GM19455 (cell line): Measurements from ENCODE around the gene ABCB4.
A peak's percentile ranks its signal among the peaks of the same experiment; 100 is the strongest.
"Not testable (repeated sequence)": the region's sequence is repeated elsewhere in the genome, so short reads cannot be mapped to it uniquely, and the experiment has no call there.

Source experiments
- ATAC-seq: cut with Tn5 transposase; IDR thresholded peaks from one replicate; pipeline ENCODE4 v1.9.1; 2021; ENCODE audit not compliant: unreplicated experiment

ABCB4 gene

DNA sequence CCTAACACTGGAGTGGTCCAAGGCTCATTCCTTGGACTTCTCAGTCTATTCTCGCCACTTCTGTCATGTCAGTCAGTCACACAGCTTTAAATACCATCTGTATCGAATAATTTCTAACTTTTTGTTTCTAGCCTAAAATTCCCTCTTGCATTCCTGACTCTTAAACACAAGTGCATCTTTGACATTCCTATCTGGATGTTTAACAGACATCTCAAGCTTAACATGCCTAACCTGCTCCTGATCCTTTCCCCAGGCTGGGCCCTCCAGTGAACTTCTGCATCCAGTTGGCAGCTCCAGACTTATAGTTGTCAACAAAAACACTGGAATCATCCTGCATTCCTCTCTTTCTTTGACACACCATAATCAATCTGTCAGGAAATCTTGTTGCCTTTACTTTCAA is 4.5 kb upstream of the ABCB4 start:
- ATAC-seq, result no peak

GRCh38 chr7:87476179-87476557 is 688 bp upstream of the ABCB4 start:
- ATAC-seq, result no peak

DNA sequence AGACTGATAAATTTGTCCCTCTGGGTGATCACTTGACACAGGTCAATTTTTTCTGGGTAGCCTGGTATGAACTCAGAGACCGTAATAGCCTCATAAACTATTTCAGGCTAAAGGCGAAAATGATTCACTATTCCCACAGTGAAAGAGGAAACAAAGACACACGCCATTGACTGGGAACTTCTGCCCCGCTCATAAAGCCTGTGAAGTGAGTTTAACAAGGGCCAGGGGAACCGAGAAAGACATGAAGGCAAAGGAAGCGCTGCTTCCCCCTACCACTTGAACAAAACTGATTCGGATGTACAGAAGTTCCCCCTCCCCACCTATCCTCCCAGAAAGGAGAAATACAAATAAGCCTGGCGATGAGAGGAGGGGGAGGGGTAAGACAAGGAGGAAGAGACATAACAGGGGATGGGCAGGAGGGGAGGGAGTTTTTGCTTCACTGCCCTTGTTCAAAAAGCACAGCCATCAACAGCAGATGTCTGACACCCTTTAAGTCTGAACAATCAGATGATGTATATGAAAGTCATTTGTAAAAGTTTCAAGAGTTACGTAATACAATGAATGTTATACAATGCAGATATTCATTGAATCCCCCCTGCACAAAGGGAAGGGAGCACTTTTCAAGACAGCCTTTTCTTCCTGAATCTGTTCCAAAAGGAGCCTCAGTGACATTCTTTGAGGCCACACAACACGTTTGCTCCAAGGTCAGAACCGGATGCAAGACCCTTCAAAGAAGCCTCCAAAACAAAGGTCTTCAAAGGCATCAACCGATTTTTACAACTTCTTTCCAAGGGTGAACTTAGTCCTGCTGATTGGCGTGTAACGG is 734 bp downstream of the ABCB4 start:
- ATAC-seq, result peak; percentile 62

DNA sequence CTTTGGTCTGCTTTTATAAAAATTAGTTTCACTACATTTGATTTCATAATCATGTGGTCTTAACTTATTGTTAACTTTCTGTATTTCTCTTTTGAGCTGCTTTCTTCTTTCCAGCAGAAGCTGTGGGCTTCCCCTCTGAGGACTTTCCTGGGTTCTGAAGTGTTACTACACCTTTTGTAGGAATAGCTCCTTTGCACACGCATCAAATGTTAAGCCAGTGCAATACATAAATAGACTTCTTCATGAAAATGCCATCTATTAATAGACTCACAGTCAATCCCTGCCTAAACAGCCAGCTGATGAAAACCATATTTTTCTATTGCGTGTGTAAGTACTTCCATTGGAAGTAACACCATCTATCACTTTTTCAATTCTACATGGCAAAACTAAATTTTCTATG is 1.5 kb downstream of the ABCB4 start:
- ATAC-seq, result no peak

DNA sequence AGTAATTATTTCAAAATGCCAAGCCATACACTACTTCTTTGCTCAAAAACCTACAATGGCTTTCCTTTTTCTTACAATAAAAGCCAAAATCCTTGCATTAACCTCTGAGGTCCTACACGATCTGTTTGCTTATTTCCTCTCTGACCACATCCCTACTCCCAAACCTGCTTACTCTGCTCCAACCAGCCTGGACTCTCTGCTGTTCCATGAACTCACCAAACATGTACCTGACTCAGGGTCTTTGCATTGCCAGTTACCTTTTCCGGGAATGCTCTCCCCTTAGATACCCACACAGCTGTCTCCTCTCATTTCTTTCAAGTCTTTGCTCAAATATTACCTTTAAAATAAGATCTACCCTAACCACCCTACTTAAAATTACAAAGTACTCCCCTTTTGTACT is 2.3 kb downstream of the ABCB4 start:
- no peak for ATAC-seq

DNA sequence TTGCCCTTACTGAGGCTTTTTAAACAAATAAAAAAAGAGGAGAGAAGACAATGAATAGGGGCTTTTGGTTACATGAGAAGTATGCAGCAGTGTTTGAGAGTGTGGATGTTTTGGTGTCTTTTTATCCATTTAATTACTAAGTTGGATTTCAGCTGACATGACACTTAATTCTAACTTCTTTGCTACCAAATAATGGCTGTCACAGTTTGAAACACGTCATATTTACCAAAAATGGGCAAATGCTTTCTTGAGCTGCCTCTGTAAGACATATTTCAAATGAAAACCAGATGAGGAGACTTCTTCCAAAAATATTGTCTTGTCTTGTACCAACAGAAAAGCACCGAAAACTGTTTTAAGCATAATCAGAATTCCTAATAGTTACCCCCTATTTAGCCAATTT is 4.0 kb downstream of the ABCB4 start:
- no peak for ATAC-seq

DNA sequence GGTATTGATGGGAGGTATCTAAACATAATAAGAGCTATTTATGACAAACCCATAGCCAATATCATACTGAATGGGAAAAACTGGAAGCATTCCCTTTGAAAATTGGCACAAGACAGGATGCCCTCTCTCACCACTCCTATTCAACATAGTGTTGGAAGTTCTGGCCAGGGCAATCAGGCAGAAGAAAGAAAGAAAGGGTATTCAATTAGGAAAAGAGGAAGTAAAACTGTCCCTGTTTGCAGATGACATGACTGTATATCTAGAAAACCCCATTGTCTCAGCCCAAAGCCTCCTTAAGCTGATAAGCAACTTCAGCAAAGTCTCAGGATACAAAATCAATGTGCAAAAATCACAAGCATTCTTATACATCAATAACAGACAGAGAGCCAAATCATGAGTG is 6.3 kb downstream of the ABCB4 start:
- not testable (repeated sequence) for ATAC-seq

GRCh38 chr7:87465534-87465880 is 10.0 kb downstream of the ABCB4 start:
- ATAC-seq, result not testable (repeated sequence)

- not testable (repeated sequence) for ATAC-seq
Observed at GRCh38 chr7:87464830-87465533, 10.5 kb downstream of the ABCB4 start.

DNA sequence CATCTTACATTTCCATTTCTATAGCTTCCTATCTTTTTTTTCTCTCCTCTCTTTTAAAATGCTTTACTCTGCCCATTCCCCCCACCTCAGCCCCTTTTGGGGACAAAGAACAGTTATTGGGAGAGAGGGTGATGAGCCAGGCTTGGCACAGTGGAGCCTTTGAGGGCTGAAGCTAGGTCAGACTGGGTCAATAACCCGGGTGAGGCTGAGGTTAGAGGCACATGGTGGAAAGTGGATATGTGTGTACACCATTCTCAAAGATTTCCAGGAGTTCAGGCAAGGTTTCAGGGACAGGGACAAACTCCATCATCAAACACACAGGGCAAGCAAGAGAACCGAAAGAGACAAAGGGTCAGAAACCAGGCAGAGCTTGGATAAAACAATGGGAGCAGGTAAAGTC is 11.5 kb downstream of the ABCB4 start:
- ATAC-seq, result no peak

DNA sequence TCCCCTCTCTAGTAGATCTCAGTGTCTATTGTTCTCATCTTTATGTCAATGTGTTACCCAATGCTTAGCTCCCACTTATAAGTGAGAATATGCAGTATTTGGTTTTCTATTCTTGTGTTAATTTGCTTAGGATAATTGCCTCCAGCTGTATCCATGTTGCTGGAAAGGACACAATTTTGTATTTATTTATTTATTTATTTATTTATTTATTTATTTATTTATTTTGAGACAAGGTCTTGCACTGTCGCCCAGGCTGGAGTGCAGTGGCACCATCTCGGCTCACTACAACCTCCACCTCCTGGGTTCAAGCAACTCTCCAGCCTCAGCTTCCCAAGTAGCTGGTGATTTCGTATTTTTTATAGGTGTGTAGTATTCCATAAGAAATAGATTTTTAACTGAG is 15.0 kb downstream of the ABCB4 start:
- not testable (repeated sequence) for ATAC-seq

- ATAC-seq, result no peak
Observed at GRCh38 chr7:87459941-87460340, 15.5 kb downstream of the ABCB4 start.

- no peak for ATAC-seq
Observed at GRCh38 chr7:87458148-87458547, 17.3 kb downstream of the ABCB4 start.

- ATAC-seq, result no peak
Observed at GRCh38 chr7:87456247-87456646, 19.2 kb downstream of the ABCB4 start.

- no peak for ATAC-seq
Observed at GRCh38 chr7:87452279-87452678, 23.2 kb downstream of the ABCB4 start.

DNA sequence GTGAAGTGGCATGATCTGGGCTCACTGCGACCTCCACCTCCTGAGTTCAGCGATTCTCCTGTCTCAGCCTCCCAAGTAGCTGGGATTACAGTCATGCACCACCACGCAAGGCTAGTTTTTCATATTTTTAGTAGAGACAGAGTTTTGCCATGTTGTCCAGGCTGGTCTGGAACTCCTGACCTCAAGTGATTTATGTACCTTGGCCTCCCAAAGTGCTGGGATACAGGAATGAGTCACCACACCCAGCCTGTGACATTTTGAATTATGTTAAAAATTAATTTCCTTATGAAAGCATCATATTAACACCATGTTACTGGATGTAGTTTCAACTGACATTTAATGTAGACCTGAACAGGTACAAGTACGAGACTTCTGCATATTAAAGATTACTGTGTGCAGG is 24.3 kb downstream of the ABCB4 start:
- ATAC-seq, result no peak

GRCh38 chr7:87450706-87451105 is 24.8 kb downstream of the ABCB4 start:
- no peak for ATAC-seq

DNA sequence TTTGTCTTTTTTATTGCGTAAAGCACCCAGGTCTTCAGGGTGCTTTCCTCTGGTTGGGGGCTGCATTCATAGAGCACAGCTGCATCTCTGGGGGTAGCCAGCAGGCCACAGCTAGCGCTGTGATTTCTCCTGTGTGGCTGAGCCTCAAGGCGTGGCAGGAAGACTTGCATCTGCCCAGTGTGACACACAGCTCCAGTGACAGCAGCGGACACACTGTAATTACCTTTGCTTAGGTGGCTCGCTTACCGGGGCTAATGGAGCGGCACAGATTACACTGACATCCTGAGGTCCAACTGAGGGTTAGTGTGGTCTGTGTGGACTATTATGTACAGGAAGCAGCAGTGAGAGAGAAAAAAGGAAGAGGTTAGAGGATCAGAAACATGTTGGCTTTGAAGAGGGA is 27.1 kb downstream of the ABCB4 start:
- ATAC-seq, result no peak

- ATAC-seq, result no peak
Observed at GRCh38 chr7:87447116-87447635, 28.3 kb downstream of the ABCB4 start.

- peak; percentile 58 for ATAC-seq
Observed at GRCh38 chr7:87445897-87446296, 29.6 kb downstream of the ABCB4 start.

GRCh38 chr7:87435546-87435945 is 39.9 kb downstream of the ABCB4 start:
- ATAC-seq, result no peak

DNA sequence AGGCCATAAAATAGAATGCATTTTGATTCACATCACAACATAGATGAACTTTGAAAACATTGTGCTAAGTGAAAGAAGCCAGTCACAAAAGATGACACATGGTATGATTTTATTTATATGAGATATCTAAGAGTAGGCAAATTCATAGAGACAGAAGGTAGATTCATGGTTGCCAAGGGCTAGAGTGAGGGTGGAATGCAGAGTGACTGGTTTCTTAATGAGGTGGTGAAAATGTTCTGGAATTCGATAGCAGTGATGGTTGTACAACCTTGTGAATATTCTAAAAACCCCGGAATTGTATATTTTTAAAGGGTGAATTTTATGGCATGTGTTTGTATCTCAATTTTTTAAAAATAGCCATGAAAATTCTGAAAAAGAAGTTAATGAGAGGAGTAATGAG is 42.9 kb downstream of the ABCB4 start:
- no peak for ATAC-seq
